ENCODE results near the gene TMEM269.

Gene TMEM269

GRCh38 chr1:42848823-42849537 lies 64.2 kb downstream of the TMEM269 start:
- no peak for DNase-seq (ENCODE audit: low read depth)

- DNase-seq (ENCODE audit: low read depth), result no peak
Measured at GRCh38 chr1:42849944-42850343, 65.2 kb downstream of the TMEM269 start.

All from activated T-cell treated with anti-CD3 and anti-CD28 coated beads for 24 hours (primary cell).